Neural cell (in vitro differentiated cells): ENCODE results near the gene TUT1.

Experiments used
- EP300 ChIP-seq: fragments of 450-650 bp; conservative IDR thresholded peaks from 2 replicates; pipeline ENCODE4 v1.6.1; 2014; ENCODE audit warnings: antibody characterized with exemption, mild to moderate bottlenecking, moderate library complexity; ENCODE audit not compliant: poor library complexity, severe bottlenecking
- EZH2 ChIP-seq: fragments of 200-600, 300-800 bp; shearing (Covaris generic), sonication (generic); IDR thresholded peaks from 2 replicates; pipeline ENCODE4 v1.6.1; 2014; ENCODE audit warnings: antibody characterized with exemption, low read length, borderline replicate concordance, mild to moderate bottlenecking; ENCODE audit not compliant: insufficient read depth, poor library complexity, severe bottlenecking
- POLR2AphosphoS5 ChIP-seq: IDR thresholded peaks from 2 replicates; pipeline ENCODE4 v1.6.1; 2012
- TF ChIP-seq, protein P1 (sequence below): fragments of 450-650 bp; IDR thresholded peaks from 2 replicates; pipeline ENCODE4 v1.5.1; 2014; ENCODE audit warnings: antibody characterized with exemption, mild to moderate bottlenecking, moderate library complexity; ENCODE audit not compliant: poor library complexity, severe bottlenecking
- TF ChIP-seq, protein P2 (sequence below): IDR thresholded peaks from 2 replicates; pipeline ENCODE4 v1.6.1; 2012; ENCODE audit warnings: borderline replicate concordance

GRCh38 chr11:62611705-62612365 lies 20.5 kb upstream of the TUT1 start:
- TF ChIP-seq POLR2AphosphoS5 = no peak
- TF ChIP-seq, protein P1, sequence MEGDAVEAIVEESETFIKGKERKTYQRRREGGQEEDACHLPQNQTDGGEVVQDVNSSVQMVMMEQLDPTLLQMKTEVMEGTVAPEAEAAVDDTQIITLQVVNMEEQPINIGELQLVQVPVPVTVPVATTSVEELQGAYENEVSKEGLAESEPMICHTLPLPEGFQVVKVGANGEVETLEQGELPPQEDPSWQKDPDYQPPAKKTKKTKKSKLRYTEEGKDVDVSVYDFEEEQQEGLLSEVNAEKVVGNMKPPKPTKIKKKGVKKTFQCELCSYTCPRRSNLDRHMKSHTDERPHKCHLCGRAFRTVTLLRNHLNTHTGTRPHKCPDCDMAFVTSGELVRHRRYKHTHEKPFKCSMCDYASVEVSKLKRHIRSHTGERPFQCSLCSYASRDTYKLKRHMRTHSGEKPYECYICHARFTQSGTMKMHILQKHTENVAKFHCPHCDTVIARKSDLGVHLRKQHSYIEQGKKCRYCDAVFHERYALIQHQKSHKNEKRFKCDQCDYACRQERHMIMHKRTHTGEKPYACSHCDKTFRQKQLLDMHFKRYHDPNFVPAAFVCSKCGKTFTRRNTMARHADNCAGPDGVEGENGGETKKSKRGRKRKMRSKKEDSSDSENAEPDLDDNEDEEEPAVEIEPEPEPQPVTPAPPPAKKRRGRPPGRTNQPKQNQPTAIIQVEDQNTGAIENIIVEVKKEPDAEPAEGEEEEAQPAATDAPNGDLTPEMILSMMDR = no peak
- no peak for TF ChIP-seq EP300
- no peak for TF ChIP-seq EZH2
- TF ChIP-seq, protein P2, sequence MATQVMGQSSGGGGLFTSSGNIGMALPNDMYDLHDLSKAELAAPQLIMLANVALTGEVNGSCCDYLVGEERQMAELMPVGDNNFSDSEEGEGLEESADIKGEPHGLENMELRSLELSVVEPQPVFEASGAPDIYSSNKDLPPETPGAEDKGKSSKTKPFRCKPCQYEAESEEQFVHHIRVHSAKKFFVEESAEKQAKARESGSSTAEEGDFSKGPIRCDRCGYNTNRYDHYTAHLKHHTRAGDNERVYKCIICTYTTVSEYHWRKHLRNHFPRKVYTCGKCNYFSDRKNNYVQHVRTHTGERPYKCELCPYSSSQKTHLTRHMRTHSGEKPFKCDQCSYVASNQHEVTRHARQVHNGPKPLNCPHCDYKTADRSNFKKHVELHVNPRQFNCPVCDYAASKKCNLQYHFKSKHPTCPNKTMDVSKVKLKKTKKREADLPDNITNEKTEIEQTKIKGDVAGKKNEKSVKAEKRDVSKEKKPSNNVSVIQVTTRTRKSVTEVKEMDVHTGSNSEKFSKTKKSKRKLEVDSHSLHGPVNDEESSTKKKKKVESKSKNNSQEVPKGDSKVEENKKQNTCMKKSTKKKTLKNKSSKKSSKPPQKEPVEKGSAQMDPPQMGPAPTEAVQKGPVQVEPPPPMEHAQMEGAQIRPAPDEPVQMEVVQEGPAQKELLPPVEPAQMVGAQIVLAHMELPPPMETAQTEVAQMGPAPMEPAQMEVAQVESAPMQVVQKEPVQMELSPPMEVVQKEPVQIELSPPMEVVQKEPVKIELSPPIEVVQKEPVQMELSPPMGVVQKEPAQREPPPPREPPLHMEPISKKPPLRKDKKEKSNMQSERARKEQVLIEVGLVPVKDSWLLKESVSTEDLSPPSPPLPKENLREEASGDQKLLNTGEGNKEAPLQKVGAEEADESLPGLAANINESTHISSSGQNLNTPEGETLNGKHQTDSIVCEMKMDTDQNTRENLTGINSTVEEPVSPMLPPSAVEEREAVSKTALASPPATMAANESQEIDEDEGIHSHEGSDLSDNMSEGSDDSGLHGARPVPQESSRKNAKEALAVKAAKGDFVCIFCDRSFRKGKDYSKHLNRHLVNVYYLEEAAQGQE = no peak
